AG09309 (cell line): Measurements from ENCODE around the gene WFDC10A.
"Not testable (repeated sequence)": the region's sequence is repeated elsewhere in the genome, so short reads cannot be mapped to it uniquely, and the experiment has no call there.

Experiments used
- DNase-seq: peaks from one replicate; pipeline ENCODE4 v3.0.0-alpha.2; 2010; ENCODE audit warnings: low read depth
- H3K4me3 ChIP-seq: 2 replicates; pipeline ENCODE4 v1.5.1; 2011; ENCODE audit warnings: mild to moderate bottlenecking, low read depth, low read length, moderate library complexity; ENCODE audit not compliant: control insufficient read depth
- CTCF ChIP-seq: IDR thresholded peaks from 2 replicates; pipeline ENCODE4 v1.5.1; 2011; ENCODE audit warnings: mild to moderate bottlenecking, low read depth, low read length, inconsistent platforms; ENCODE audit not compliant: insufficient read depth, control insufficient read depth; ENCODE audit errors: missing control alignments

WFDC10A gene

GRCh38 chr20:45626540-45626939, 3.0 kb upstream of the WFDC10A start:
- no peak for TF ChIP-seq CTCF
- DNase-seq: no peak
- H3K4me3 ChIP-seq: no peak overlapping the region

- H3K4me3 ChIP-seq: no peak overlapping the region
- no peak for DNase-seq
- no peak for TF ChIP-seq CTCF
Measured at GRCh38 chr20:45630371-45630770, 832 bp downstream of the WFDC10A start.

GRCh38 chr20:45631184-45631583, 1.6 kb downstream of the WFDC10A start, which contains the start of gene WFDC9:
TSS of gene WFDC9 (minus strand) at chr20:45631284. CDS start at chr20:45610181, 21,103 bp downstream.
- DNase-seq: no peak
- TF ChIP-seq CTCF: no peak
- H3K4me3 ChIP-seq: no peak within 1 kb of the TSS

GRCh38 chr20:45636513-45636912, 7.0 kb downstream of the WFDC10A start:
- no peak overlapping the region for H3K4me3 ChIP-seq
- no peak for TF ChIP-seq CTCF
- no peak for DNase-seq

- H3K4me3 ChIP-seq: no peak overlapping the region
- DNase-seq: no peak
- TF ChIP-seq CTCF: no peak
Measured at GRCh38 chr20:45639687-45640086, 10.1 kb downstream of the WFDC10A start.

GRCh38 chr20:45641076-45641475, 11.5 kb downstream of the WFDC10A start:
- DNase-seq, H3K4me3 ChIP-seq: not testable (repeated sequence)

GRCh38 chr20:45645869-45646268, 16.3 kb downstream of the WFDC10A start:
- not testable (repeated sequence) for DNase-seq, H3K4me3 ChIP-seq

GRCh38 chr20:45646875-45647274, 17.3 kb downstream of the WFDC10A start:
- DNase-seq: no peak
- no peak for TF ChIP-seq CTCF
- no peak overlapping the region for H3K4me3 ChIP-seq
